ENCODE data around the gene ELAC1.

The ELAC1 gene

GRCh38 chr18:50967714-50968661 is at the start of gene ELAC1:
Gene ELAC1, plus strand, starts transcription at chr18:50968040. Its CDS starts 6,365 bp downstream, at chr18:50974405.
- peak; percentile 69 for DNase-seq (ENCODE audit: low spot score)
- TF ChIP-seq CTCF (conservative IDR thresholded peaks at IDR 0.05; ENCODE audit: low read depth) = no peak
- ChIA-PET POLR2A (ENCODE audit: low non-redundant PET) (no interaction called here), CTCF (interaction anchor here (0.6 kb wide), 1 partner anchor 165 kb away, joined by 4 read pairs; no protein-coding TSS in a partner anchor)
- H3K27ac ChIP-seq = peak within 1 kb of the TSS; percentile 89

- ChIA-PET POLR2A (ENCODE audit: low non-redundant PET) (no interaction called here), CTCF (no interaction called here)
- TF ChIP-seq CTCF (conservative IDR thresholded peaks at IDR 0.05; ENCODE audit: low read depth) = no peak
- DNase-seq (ENCODE audit: low spot score) = no peak
- no peak overlapping the region for H3K27ac ChIP-seq
These were observed 49.7 kb upstream of the ELAC1 start for GRCh38 chr18:50918153-50918552.

DNA sequence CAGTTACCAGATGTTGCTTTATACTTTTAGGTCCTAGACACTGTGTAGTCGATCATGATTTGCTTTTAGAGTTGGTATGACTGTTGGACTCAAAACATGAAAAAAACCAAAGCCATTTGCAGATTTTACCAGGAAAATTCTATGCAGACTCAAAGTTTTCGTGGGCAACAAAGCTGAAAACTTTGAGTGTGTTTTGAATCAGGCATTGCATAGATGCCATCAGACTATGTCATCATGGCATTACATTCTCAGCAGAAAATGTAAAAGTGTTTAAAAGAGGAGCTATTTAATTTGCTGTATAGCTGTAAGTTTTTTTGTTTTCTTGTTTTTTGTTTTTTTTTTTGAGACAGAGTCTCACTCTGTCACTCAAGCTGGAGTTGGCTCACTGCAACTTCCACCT is 43.5 kb upstream of the ELAC1 start:
- H3K27ac ChIP-seq = no peak overlapping the region
- ChIA-PET CTCF (no interaction called here), POLR2A (ENCODE audit: low non-redundant PET) (interaction anchor here (0.6 kb wide), 1 partner anchor 18 kb away, joined by 4 read pairs; no protein-coding TSS in a partner anchor)

GRCh38 chr18:50926521-50926920 is 41.3 kb upstream of the ELAC1 start:
- TF ChIP-seq CTCF (conservative IDR thresholded peaks at IDR 0.05; ENCODE audit: low read depth) = no peak

More for the DNA sequence above, 43.5 kb upstream of the ELAC1 start:
- TF ChIP-seq CTCF (conservative IDR thresholded peaks at IDR 0.05; ENCODE audit: low read depth) = no peak
- no peak for DNase-seq (ENCODE audit: low spot score)

DNA sequence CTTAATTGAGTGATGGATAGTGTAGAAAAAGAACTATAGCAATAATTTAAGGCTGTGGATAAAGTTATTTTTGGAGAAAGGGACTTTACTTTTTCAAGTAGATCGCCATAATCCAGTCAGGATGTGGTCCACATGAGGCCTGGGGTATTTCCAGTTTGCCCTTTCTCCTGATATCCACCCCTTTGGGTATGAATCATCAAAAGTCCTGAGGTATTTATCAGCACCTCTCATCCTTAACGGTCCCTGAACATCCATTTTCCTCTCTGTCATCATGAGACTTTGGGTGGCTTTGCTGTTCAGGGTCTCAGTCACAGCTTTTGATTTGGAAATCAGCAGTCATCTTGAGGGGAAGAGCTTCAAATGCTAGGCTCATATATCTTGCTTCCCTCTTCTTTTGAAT is 39.3 kb upstream of the ELAC1 start:
- no peak for TF ChIP-seq CTCF (conservative IDR thresholded peaks at IDR 0.05; ENCODE audit: low read depth)
- ChIA-PET POLR2A (ENCODE audit: low non-redundant PET) (no interaction called here), CTCF (no interaction called here)
- no peak overlapping the region for H3K27ac ChIP-seq
- no peak for DNase-seq (ENCODE audit: low spot score)

More at GRCh38 chr18:50926521-50926920, 41.3 kb upstream of the ELAC1 start:
- ChIA-PET POLR2A (ENCODE audit: low non-redundant PET) (no interaction called here), CTCF (no interaction called here)
- DNase-seq (ENCODE audit: low spot score) = no peak
- no peak overlapping the region for H3K27ac ChIP-seq

DNA sequence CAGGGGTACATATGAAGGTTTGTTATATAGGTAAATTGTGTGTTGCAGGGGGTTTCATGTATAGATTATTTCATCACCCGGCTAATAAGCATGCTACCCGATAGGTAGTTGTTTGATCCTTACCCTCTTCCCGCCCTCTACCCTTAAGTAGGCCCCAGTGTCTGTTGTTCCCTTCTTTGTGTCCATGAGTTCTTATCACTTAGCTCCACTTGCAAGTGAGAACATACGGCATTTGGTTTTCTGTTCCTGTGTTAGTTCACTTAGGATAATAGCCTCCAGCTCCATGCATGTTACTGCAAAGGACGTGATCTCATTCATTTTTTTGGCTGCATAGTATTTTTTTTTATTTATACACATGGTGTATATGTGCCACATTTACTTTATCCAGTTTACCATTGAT is 34.2 kb upstream of the ELAC1 start:
- no peak overlapping the region for H3K27ac ChIP-seq
- CTCF ChIA-PET = interaction anchor here (0.8 kb wide), 1 partner anchor 118 kb away, joined by 3 read pairs; no protein-coding TSS in a partner anchor
- TF ChIP-seq CTCF (conservative IDR thresholded peaks at IDR 0.05; ENCODE audit: low read depth) = no peak
- POLR2A ChIA-PET (ENCODE audit: low non-redundant PET) = no interaction called here
- DNase-seq (ENCODE audit: low spot score) = no peak

Measured in RWPE1 (cell line).